GM23338 (cell line): Measurements from ENCODE around the gene SRF. TPM values are rescaled to one million over a fixed set of nuclear protein-coding genes. Genes with fewer than 3 reads are reported as not detected.

Experiments used
- ATAC-seq: fragments of 200-7000 bp; cut with Tn5 transposase; 3 replicates; pipeline ENCODE4 v1.9.1; 2020
- DNase-seq: peaks from one replicate; pipeline ENCODE4 v3.0.0-alpha.2; 2015; ENCODE audit warnings: low spot score
- H2AFZ ChIP-seq: fragments of 200-600 bp; sonication (generic); 2 replicates; pipeline ENCODE4 v1.8.0; 2016; ENCODE audit warnings: antibody characterized with exemption, mild to moderate bottlenecking, moderate library complexity
- H3F3A ChIP-seq: fragments of 200-600 bp; sonication (generic); replicated peaks from 2 replicates; pipeline ENCODE4 v1.8.0; 2017; ENCODE audit warnings: antibody characterized with exemption, mixed run types, low read depth
- H3K27ac ChIP-seq: fragments of 200-600 bp; sonication (generic); 2 replicates; pipeline ENCODE4 v1.6.1; 2016; ENCODE audit warnings: low read depth
- H3K27me3 ChIP-seq: fragments of 200-600 bp; sonication (generic); 2 replicates; pipeline ENCODE4 v1.8.0; 2016; ENCODE audit warnings: mild to moderate bottlenecking, mixed run types, moderate library complexity; ENCODE audit not compliant: insufficient read depth
- H3K36me3 ChIP-seq: fragments of 200-600 bp; sonication (generic); 2 replicates; pipeline ENCODE4 v1.8.0; 2016; ENCODE audit warnings: mild to moderate bottlenecking; ENCODE audit not compliant: insufficient read depth
- H3K4me1 ChIP-seq: fragments of 200-600 bp; sonication (generic); 2 replicates; pipeline ENCODE4 v1.8.0; 2016; ENCODE audit warnings: mild to moderate bottlenecking, moderate library complexity; ENCODE audit not compliant: insufficient read depth
- H3K4me2 ChIP-seq: fragments of 200-600 bp; sonication (generic); 2 replicates; pipeline ENCODE4 v1.7.1; 2017; ENCODE audit warnings: mixed run types
- H3K4me3 ChIP-seq: fragments of 200-600 bp; sonication (generic); 2 replicates; pipeline ENCODE4 v1.6.1; 2016; ENCODE audit warnings: mixed run types
- H3K79me2 ChIP-seq: fragments of 200-600 bp; sonication (generic); replicated peaks from 2 replicates; pipeline ENCODE4 v1.8.0; 2017; ENCODE audit warnings: mild to moderate bottlenecking; ENCODE audit not compliant: insufficient read depth
- H3K9me2 ChIP-seq: fragments of 200-600 bp; sonication (generic); 2 replicates; pipeline ENCODE4 v1.8.0; 2017; ENCODE audit not compliant: insufficient read depth
- H4K20me1 ChIP-seq: fragments of 200-600 bp; sonication (generic); replicated peaks from 2 replicates; pipeline ENCODE4 v1.8.0; 2017; ENCODE audit warnings: mild to moderate bottlenecking; ENCODE audit not compliant: insufficient read depth
- H3K27ac Mint-ChIP-seq: 2 replicates; pipeline ENCODE4 v1.8.0; 2020; ENCODE audit warnings: inconsistent platforms, mild to moderate bottlenecking, moderate library complexity, mixed read lengths
- H3K27me3 Mint-ChIP-seq: 3 replicates; pipeline ENCODE4 v1.8.0; 2022; ENCODE audit warnings: low read depth, mild to moderate bottlenecking, moderate library complexity, mixed read lengths, inconsistent platforms; ENCODE audit not compliant: insufficient read depth, poor library complexity
- H3K36me3 Mint-ChIP-seq: 3 replicates; pipeline ENCODE4 v1.8.0; 2021; ENCODE audit warnings: low read depth, mild to moderate bottlenecking, inconsistent platforms, moderate library complexity, mixed read lengths
- H3K4me1 Mint-ChIP-seq: 3 replicates; pipeline ENCODE4 v1.8.0; 2020; ENCODE audit warnings: mild to moderate bottlenecking, inconsistent platforms, mixed read lengths
- H3K4me3 Mint-ChIP-seq: 3 replicates; pipeline ENCODE4 v1.8.0; 2021; ENCODE audit warnings: moderate library complexity, mild to moderate bottlenecking, inconsistent platforms, mixed read lengths
- H3K9me3 Mint-ChIP-seq: 3 replicates; pipeline ENCODE4 v1.8.0; 2020; ENCODE audit warnings: moderate library complexity, mild to moderate bottlenecking, inconsistent platforms, mixed read lengths
- CREB1 ChIP-seq: fragments of 250-450 bp; sonication (Bioruptor Pico); IDR thresholded peaks from 2 replicates; pipeline ENCODE4 v1.5.0; 2020; ENCODE audit warnings: low read depth, mild to moderate bottlenecking, moderate library complexity
- CTCF ChIP-seq, 2 experiments: fragments of 200-600 bp in 1 of 2; sonication (generic) in 1 of 2; conservative IDR thresholded peaks; 2 replicates each; pipeline versions ENCODE4 v1.5.1 to v1.6.1; 2016 to 2017; ENCODE audit warnings: antibody characterized with exemption in 2 of 2, low read depth in 2 of 2, mild to moderate bottlenecking in 2 of 2, moderate library complexity in 1 of 2
- ETS1 ChIP-seq: IDR thresholded peaks from 2 replicates; pipeline ENCODE4 v1.6.1; 2016; ENCODE audit warnings: antibody characterized with exemption
- EZH2 ChIP-seq: fragments of 200-600 bp; sonication (generic); IDR thresholded peaks from one replicate; pipeline ENCODE4 v1.8.0; 2017; ENCODE audit warnings: antibody characterized with exemption, mild to moderate bottlenecking, low read depth; ENCODE audit not compliant: unreplicated experiment
- EZH2phosphoT487 ChIP-seq: fragments of 200-600 bp; sonication (generic); IDR thresholded peaks from one replicate; pipeline ENCODE4 v1.8.1; 2018; ENCODE audit warnings: antibody characterized with exemption; ENCODE audit not compliant: unreplicated experiment
- JUNB ChIP-seq: IDR thresholded peaks from one replicate; pipeline ENCODE4 v1.6.1; 2016; ENCODE audit warnings: antibody characterized with exemption; ENCODE audit not compliant: unreplicated experiment
- NANOG ChIP-seq: IDR thresholded peaks from 2 replicates; pipeline ENCODE4 v1.6.1; 2016; ENCODE audit warnings: antibody characterized with exemption, borderline replicate concordance
- POLR2AphosphoS5 ChIP-seq: IDR thresholded peaks from 2 replicates; pipeline ENCODE4 v1.6.1; 2016; ENCODE audit warnings: antibody characterized with exemption, low read depth
- REST ChIP-seq: IDR thresholded peaks from one replicate; pipeline ENCODE4 v1.6.1; 2018; ENCODE audit warnings: antibody characterized with exemption; ENCODE audit not compliant: unreplicated experiment
- STAT1 ChIP-seq: IDR thresholded peaks from one replicate; pipeline ENCODE4 v1.6.1; 2016; ENCODE audit warnings: antibody characterized with exemption; ENCODE audit not compliant: unreplicated experiment
- ZNF114 ChIP-seq: fragments of 250-450 bp; sonication (Bioruptor Pico); IDR thresholded peaks from 2 replicates; pipeline ENCODE4 v1.5.0; 2020; ENCODE audit warnings: mild to moderate bottlenecking, moderate library complexity
- ZNF331 ChIP-seq: fragments of 250-450 bp; sonication (Bioruptor Pico); IDR thresholded peaks from 2 replicates; pipeline ENCODE4 v1.5.0; 2020; ENCODE audit warnings: low read depth, mild to moderate bottlenecking, moderate library complexity
- ZNF462 ChIP-seq: fragments of 250-450 bp; sonication (Bioruptor Pico); IDR thresholded peaks from 2 replicates; pipeline ENCODE4 v1.5.0; 2020; ENCODE audit warnings: mild to moderate bottlenecking, moderate library complexity
- polyA plus RNA-seq: library from polyadenylated mRNA; unstranded; fragments of >200 nt; fragmentation: Nextera tagmentation; extraction: Ambion mirVana; gene quantifications from 2 replicates; pipeline ENCODE4 v1.2.1, GENCODE V29; 2016
- total RNA-seq: library from RNA; depleted of rRNA; stranded (reverse); fragments of >200 nt; shearing (Covaris generic); gene quantifications from 2 replicates; pipeline ENCODE4 v1.2.3, GENCODE V29; 2014

SRF gene
- total and polyA plus RNA-seq, 2 experiments from 2014 or later: 9.9 to 54.9 TPM

GRCh38 chr6:43183441-43183840, 12.4 kb downstream of the SRF start:
- Mint-ChIP-seq H3K4me3 (peak overlapping the region; percentile 87), H3K36me3 (peaks cover 17% of the 10 kb centered on the region), H3K27me3 (peaks cover 20% of the 10 kb centered on the region), H3K4me1 (peaks cover 20% of the 10 kb centered on the region), H3K9me3 (no peaks in the 10 kb centered on the region), H3K27ac (no peak overlapping the region)
- Histone ChIP-seq H3F3A (0 out of 2 replicates have a peak, but pooled peaks cover 3% of the 10 kb centered on the region), H2AFZ (no peak overlapping the region), H3K27me3 (no peaks in the 10 kb centered on the region), H4K20me1 (no peaks in the 10 kb centered on the region), H3K4me1 (peaks cover 17% of the 10 kb centered on the region; the same call in 1 of the 2 replicates), H3K4me2 (no peak overlapping the region), H3K27ac (no peak overlapping the region), H3K36me3 (no peaks in the 10 kb centered on the region), H3K9me2 (no peaks in the 10 kb centered on the region), H3K79me2 (no peaks in the 10 kb centered on the region), H3K4me3 (no peak overlapping the region)
- TF ChIP-seq POLR2AphosphoS5 (no peak), ZNF331 (no peak), REST (no peak), EZH2phosphoT487 (no peak), ETS1 (no peak), STAT1 (no peak), ZNF114 (CRISPR knock-in tag) (no peak), JUNB (no peak), CREB1 (CRISPR knock-in tag) (no peak), NANOG (no peak), CTCF (conservative IDR thresholded peaks at IDR 0.05; ENCODE audit: low read depth in 2 of 2) (no peak), EZH2 (no peak), ZNF462 (CRISPR knock-in tag) (no peak)
- DNase-seq (no peak), ATAC-seq (no peak)
